Chondrocyte (in vitro differentiated cells): ENCODE data around the gene CHML. TPM values are rescaled to one million over a fixed set of nuclear protein-coding genes. Genes with fewer than 3 reads are reported as not detected.

ENCODE experiments used
- DNase-seq: peaks from one replicate; pipeline ENCODE4 v3.0.0; 2021; ENCODE audit warnings: mixed read lengths, low spot score
- H3K27ac Mint-ChIP-seq: one replicate; pipeline ENCODE4 v1.8.0; 2021; ENCODE audit warnings: mild to moderate bottlenecking, moderate library complexity, mixed read lengths; ENCODE audit not compliant: unreplicated experiment
- H3K27me3 Mint-ChIP-seq: 2 replicates; pipeline ENCODE4 v1.8.0; 2021; ENCODE audit warnings: low read depth, mixed read lengths
- H3K36me3 Mint-ChIP-seq: 2 replicates; pipeline ENCODE4 v1.8.0; 2021; ENCODE audit warnings: low read depth, mixed read lengths
- H3K4me1 Mint-ChIP-seq: 2 replicates; pipeline ENCODE4 v1.8.0; 2021; ENCODE audit warnings: low read depth, mild to moderate bottlenecking, mixed read lengths
- H3K4me3 Mint-ChIP-seq: one replicate; pipeline ENCODE4 v1.8.0; 2021; ENCODE audit warnings: mild to moderate bottlenecking, moderate library complexity, mixed read lengths; ENCODE audit not compliant: unreplicated experiment
- H3K9me3 Mint-ChIP-seq: 2 replicates; pipeline ENCODE4 v1.8.0; 2021; ENCODE audit warnings: low read depth, mixed read lengths
- CTCF ChIP-seq: fragments of 200-600 bp; sonication (generic); IDR thresholded peaks from 2 replicates; pipeline ENCODE4 v1.5.0; 2021; ENCODE audit warnings: antibody characterized with exemption, mild to moderate bottlenecking, moderate library complexity
- total RNA-seq: library from RNA; stranded (reverse); gene quantifications from 3 replicates; pipeline ENCODE4 v1.2.1, GENCODE V29; 2021

Gene CHML
- total RNA-seq, 1 donor from 2014 or later = 14.0 TPM

GRCh38 chr1:241592273-241592958, 47.8 kb downstream of the CHML start:
- TF ChIP-seq CTCF = no peak
- DNase-seq = no peak
- Mint-ChIP-seq H3K36me3 (peaks cover 12% of the 10 kb centered on the region), H3K27me3 (no peaks in the 10 kb centered on the region), H3K4me3 (no peak overlapping the region), H3K9me3 (no peaks in the 10 kb centered on the region), H3K4me1 (peaks cover 28% of the 10 kb centered on the region), H3K27ac (peak overlapping the region; percentile 13)

GRCh38 chr1:241591736-241592135, 48.4 kb downstream of the CHML start:
- H3K27ac Mint-ChIP-seq = peak overlapping the region; percentile 53

GRCh38 chr1:241591317-241591716, 48.9 kb downstream of the CHML start:
- Mint-ChIP-seq H3K36me3 (peaks cover 12% of the 10 kb centered on the region), H3K27me3 (no peaks in the 10 kb centered on the region), H3K9me3 (no peaks in the 10 kb centered on the region), H3K4me1 (peaks cover 28% of the 10 kb centered on the region), H3K27ac (peak overlapping the region; percentile 53), H3K4me3 (no peak overlapping the region)
- no peak for TF ChIP-seq CTCF
- DNase-seq = no peak

More at GRCh38 chr1:241591736-241592135, 48.4 kb downstream of the CHML start:
- no peak for DNase-seq
- no peaks in the 10 kb centered on the region for H3K27me3 Mint-ChIP-seq
- H3K4me1 Mint-ChIP-seq = peaks cover 28% of the 10 kb centered on the region
- H3K4me3 Mint-ChIP-seq = no peak overlapping the region
- TF ChIP-seq CTCF = no peak
- peaks cover 12% of the 10 kb centered on the region for H3K36me3 Mint-ChIP-seq
- no peaks in the 10 kb centered on the region for H3K9me3 Mint-ChIP-seq

GRCh38 chr1:241590719-241591118, 49.5 kb downstream of the CHML start:
- H3K36me3 Mint-ChIP-seq = peaks cover 12% of the 10 kb centered on the region
- peak overlapping the region; percentile 27 for H3K27ac Mint-ChIP-seq
- H3K9me3 Mint-ChIP-seq = no peaks in the 10 kb centered on the region
- no peak for DNase-seq
- H3K4me3 Mint-ChIP-seq = no peak overlapping the region
- H3K4me1 Mint-ChIP-seq = peaks cover 28% of the 10 kb centered on the region
- no peak for TF ChIP-seq CTCF
- H3K27me3 Mint-ChIP-seq = no peaks in the 10 kb centered on the region

Other genes starting within 250 kb of the CHML start
- 57.9 to 65.6 TPM (median 59.7 TPM) in 3 replicates for gene FH, start 120.6 kb downstream of the CHML start, total RNA-seq
- gene KMO, start 108.0 kb downstream of the CHML start, total RNA-seq = not detected in 3 replicates
- gene OPN3, start within 50 bp of the CHML start, total RNA-seq = 20.0 to 29.1 TPM (median 23.5 TPM) in 3 replicates
- 0.17 TPM in 1 of 3 replicates, not detected in the others for gene WDR64, start 11.9 kb upstream of the CHML start, total RNA-seq
- gene EXO1, start 207.8 kb upstream of the CHML start, total RNA-seq = 2.7 to 11.5 TPM (median 3.8 TPM) in 3 replicates